HG03196 (cell line): ENCODE data around the gene EXD3.

Experiments used
- ATAC-seq: cut with Tn5 transposase; IDR thresholded peaks from one replicate; pipeline ENCODE4 v1.9.1; 2021; ENCODE audit not compliant: unreplicated experiment

EXD3 gene

GRCh38 chr9:137276473-137277328, 146.3 kb downstream of the EXD3 start:
- no peak for ATAC-seq

DNA sequence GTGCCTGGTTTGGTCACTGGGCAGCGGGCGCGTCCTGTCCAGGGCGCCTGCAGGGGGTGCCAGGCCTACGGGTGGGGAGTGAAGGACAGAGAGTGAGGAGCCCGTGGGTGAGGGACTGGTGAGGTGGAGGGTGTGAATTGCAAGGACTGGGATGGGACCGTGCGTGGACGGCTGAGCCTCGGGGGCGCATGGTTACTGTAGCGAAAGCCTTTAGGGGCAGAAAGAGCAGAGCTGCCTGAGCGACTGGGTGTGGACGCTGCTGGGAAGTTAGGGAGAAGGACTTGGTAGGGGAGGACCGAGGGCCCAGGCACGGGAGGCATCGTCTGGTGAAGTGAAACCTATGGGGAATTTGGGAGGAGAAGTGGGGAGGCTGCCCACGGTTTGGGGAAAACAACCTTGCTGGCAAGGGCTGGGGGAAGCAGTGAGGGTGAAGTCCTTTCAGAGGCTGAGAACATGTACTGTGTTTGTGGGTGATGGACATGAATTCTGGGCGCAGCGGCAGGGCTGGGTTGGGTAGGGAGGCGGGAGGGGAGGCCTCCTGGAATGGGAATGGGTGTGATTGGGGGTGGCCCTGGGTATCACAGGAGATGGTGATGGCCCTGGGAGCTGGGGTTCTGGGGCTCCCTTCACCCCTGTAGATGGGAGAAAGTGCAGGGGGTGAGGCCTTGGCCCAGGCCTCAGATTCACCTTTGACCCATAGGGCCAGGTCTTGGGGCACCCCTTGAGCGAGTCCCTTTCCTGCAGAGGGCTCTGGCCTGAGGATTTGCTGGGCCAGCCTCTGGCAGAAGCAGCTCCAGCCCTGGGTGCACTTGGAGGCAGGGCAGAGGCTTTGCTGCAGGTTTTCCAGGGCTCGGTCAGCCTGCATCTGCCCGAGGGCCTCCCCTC, 147.1 kb downstream of the EXD3 start:
- no peak for ATAC-seq

GRCh38 chr9:137275203-137275587, 147.8 kb downstream of the EXD3 start:
- no peak for ATAC-seq

DNA sequence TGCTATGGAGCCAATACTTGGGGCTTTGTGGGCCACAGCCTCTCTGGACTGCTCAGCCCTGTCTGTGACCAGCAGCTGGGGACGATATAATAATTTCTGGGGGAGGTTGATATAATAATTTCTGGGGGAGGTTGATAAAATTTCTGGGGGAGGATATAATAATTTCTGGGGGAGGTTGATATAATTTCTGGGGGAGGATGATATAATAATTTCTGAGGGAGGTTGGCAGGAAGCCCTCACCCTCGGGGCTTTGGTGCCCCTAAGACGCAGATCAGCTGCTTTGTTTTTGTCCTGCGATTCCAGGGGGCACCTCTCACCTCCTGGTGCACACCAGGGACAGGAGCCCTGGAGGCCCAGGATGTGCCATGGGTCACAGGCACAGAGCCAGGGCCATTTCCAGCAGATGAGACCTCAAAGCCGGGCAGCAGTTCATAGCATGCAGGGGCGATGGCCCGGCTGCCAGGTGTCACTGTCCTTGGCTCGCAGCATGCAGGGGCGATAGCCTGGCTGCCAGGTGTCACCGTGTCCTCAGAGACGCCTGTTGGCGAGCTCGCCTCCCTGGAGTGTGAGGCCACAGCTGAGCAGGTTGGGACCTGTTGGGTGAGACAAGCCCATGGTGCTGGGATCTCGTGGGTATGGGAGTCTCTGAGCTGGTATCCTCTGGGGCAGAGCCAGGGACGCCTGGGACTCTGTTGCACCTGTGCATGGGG, 149.2 kb downstream of the EXD3 start:
- ATAC-seq: no peak

DNA sequence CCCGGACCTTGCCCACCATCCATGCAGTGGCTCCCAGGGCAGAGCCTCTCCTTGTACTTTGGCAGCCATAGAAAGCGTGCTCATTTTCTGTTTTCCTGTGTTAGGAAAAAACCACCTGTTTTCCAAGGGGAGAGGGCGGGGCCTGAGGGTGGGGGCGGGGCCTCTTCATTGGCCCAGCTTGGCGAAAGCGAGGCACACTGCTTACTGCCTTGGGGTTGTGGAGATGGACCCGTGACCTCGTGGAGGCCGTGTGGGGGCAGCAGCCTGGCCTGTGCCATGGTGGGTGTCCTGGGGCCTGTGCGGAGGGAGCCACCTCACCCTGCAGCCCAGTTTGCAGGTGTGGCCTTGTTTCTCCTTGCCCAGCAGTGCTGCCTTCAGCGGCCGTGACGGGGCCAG, 149.9 kb downstream of the EXD3 start:
- no peak for ATAC-seq

GRCh38 chr9:137272241-137273094, 150.5 kb downstream of the EXD3 start:
- ATAC-seq: no peak

GRCh38 chr9:137271696-137272076, 151.3 kb downstream of the EXD3 start:
- no peak for ATAC-seq

- ATAC-seq: no peak
These were observed 151.8 kb downstream of the EXD3 start for GRCh38 chr9:137270929-137271695.

DNA sequence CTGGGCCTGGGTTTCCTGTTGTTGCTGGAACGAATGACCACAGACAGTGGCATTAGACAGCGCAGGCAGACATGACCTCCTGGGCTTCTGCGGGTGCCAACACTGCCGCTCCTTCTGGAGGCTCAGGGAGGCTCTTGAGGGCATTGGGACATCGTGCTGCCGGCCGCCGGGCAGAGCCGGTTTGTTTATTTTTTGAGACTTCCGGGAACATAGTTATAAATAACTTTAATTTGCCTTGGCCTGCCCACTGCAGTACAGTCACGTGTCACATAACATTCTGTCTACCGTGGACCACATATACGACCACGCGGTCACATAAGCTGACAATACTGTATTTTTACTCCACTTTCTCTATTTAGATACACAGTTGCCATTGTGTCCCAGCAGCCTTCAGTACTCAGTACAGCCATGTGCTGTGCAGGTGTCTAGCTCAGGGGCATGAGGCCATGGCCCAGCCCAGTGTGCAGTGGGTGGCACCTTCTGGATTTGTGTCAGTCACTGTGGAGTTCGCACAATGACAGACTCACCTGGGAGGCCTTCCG, 153.7 kb downstream of the EXD3 start:
- ATAC-seq: no peak

DNA sequence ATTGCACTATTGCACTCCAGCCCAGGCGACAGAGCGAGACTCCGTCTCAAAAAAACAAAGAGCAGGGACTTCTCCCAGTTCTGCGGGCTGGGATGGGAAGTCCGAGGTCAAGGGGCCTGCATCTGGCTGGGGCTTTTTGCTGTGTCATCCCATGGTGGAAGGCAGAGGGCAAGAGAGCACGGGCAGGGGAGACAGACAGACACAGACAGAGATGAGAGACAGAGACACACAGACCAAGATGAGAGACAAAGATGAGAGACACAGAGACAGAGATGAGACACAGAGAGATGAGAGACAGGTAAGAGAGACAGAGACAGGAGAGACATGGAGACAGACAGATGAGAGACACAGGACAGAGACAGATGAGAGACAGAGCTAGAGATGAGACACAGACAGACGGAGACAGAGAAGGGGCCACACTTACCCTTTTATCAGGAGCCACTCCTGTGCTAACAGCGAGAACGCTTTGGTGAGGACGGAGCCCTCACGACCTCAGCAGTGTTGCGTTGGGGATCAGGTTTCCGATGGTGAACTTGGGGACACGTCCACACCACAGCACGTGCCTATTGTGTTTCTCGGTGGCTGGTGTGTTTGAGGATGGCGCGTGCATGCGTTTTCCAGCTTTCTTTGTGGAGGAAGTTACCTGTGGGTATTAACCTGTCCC, 154.3 kb downstream of the EXD3 start:
- ATAC-seq: no peak

GRCh38 chr9:137267933-137268355, 155.0 kb downstream of the EXD3 start:
- no peak for ATAC-seq

DNA sequence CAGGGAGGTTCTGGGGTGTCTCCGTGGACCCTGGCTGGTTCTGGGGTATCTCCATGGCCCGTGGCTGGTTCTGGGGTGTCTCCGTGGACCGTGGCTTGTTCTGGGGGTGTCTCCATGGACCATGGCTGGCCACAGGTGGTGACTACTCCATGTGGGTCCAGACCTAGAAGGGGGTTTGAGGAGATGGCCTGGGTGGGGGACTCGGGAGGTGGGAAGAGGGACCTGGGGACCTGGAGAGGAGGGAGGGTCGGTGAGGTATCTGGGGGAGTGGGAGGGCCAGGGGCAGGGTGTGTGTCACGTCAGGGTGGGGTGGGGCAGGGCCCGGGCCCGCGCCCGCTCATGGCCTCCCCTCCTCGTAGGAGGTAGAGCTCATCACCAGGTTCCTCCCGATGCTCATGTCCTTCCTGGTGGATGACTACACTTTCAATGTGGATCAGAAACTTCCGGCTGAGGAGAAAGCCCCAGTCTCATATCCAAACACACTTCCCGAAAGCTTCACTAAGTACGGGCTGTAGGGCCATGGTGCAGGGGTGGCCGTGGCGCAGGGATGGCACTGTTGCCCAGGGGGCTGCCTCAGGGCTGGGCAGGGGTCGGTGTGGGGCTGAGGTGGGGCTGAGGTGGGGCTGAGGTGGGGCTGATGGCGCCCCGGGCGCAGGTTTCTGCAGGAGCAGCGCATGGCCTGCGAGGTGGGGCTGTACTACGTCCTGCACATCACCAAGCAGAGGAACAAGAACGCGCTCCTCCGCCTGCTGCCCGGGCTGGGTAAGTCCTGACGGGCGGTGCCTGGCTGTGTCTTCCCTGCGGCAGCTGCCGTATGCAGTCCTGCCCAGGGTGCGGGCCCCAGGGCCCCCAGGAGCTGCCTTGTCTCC, 156.1 kb downstream of the EXD3 start:
- ATAC-seq: no peak

DNA sequence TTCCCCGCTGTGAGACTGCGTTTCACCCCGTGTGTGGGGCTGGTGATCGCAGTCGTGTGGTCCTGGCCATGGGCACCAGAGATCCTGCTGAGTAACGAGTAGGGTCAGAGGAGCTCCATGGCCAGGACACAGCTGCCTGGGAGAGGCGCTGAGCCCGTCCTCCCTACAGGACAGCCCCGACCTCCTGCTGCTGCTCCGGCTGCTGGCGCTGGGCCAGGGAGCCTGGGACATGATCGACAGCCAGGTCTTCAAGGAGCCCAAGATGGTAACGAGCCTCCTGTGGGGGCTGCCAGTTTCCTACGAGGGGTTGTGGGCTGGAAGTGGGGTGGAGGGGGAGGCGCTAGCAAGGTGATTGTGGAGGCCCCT, 156.8 kb downstream of the EXD3 start:
- ATAC-seq: no peak

DNA sequence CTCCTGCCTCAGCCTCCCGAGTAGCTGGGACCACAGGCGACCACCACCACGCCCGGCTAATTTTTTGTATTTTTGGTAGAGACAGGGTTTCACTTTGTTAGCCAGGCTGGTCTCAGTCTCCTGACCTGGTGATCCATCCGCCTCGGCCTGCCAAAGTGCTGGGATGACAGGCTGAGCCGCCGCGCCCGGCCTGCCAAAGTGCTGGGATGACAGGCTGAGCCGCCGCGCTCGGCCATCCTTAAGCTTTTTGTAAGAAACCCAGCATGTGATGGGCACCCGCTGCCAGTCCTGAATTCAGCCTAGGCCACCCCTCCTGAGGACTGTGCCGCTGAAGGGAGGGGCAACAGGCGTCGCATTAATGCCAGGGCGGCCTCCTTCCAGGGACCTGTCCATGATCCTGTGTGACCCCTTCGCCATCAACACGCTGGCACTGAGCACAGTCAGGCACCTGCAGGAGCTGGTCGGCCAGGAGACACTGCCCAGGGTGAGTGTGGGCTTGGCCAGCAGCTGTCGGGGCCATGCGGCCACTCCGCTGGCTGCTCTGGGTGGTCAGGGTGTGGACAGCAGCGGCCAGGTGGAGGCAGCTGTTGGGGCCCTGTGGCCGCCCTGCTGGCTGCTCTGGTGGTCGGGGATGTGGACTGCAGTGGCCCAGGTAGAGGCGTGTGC, 157.3 kb downstream of the EXD3 start:
- no peak for ATAC-seq

GRCh38 chr9:137264067-137264466, 158.9 kb downstream of the EXD3 start:
- ATAC-seq: no peak

DNA sequence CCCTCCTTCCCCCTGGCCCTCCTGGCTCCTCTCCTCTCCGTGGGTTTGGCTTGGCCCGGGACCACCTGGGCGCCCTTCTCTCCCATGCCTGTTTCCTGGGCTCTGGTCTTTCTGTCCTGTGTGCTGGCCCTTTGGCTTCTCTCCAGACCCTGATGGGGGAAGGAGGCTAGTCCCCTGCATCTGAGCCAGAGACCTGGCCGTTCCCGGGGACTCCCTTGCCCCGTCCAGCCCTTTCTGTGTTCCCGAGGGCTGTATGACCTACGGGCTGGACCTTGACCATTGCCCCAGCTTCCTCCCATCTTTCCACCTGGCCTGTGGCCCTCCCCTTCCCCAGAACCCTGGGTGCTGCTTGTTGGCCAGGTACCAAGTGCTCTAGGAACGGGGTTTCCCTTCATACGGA, 159.5 kb downstream of the EXD3 start:
- ATAC-seq: no peak

GRCh38 chr9:137262909-137263285, 160.1 kb downstream of the EXD3 start:
- no peak for ATAC-seq
